Omental fat pad (tissue), 4 donors: Measurements from ENCODE around the gene PAEP. TPM values are rescaled to one million over a fixed set of nuclear protein-coding genes. Genes with fewer than 3 reads are reported as not detected.

Source experiments
- ATAC-seq: fragments of 150-250 bp; one replicate; pipeline ENCODE4 v1.9.1; 2016; ENCODE audit warnings: mild to moderate bottlenecking, moderate library complexity; ENCODE audit not compliant: low FRiP score
- DNase-seq: peaks from one replicate; pipeline ENCODE4 v3.0.0-alpha.2; 2019; ENCODE audit warnings: low spot score
- CTCF ChIP-seq, 3 donors: fragments of 450-650 bp; IDR thresholded peaks; one replicate each; pipeline ENCODE4 v1.5.1; 2016 to 2017; ENCODE audit warnings: antibody characterized with exemption in 3 of 3, mild to moderate bottlenecking in 3 of 3, moderate library complexity in 2 of 3
- total RNA-seq, 4 donors: library from RNA; depleted of rRNA; stranded (reverse); fragments of >200 nt; gene quantifications; one replicate each; pipeline ENCODE4 v1.1.0, GENCODE V29; 2016

Gene PAEP
- total RNA-seq, 4 donors from 2014 or later: not detected

GRCh38 chr9:135605238-135605781 lies 43.8 kb downstream of the PAEP start:
- no peak for TF ChIP-seq CTCF (IDR thresholded peaks at IDR 0.05)
- no peak for DNase-seq
- ATAC-seq: no peak

GRCh38 chr9:135606885-135607259 lies 45.3 kb downstream of the PAEP start:
- no peak for DNase-seq
- TF ChIP-seq CTCF (IDR thresholded peaks at IDR 0.05): no peak
- ATAC-seq: no peak

- TF ChIP-seq CTCF (IDR thresholded peaks at IDR 0.05): no peak
- ATAC-seq (no peak), DNase-seq (no peak)
Observed at GRCh38 chr9:135607401-135608293, 46.1 kb downstream of the PAEP start.

GRCh38 chr9:135608294-135608998 lies 46.9 kb downstream of the PAEP start:
- DNase-seq (no peak), ATAC-seq (no peak)
- TF ChIP-seq CTCF (IDR thresholded peaks at IDR 0.05): no peak

GRCh38 chr9:135608999-135609317 lies 47.4 kb downstream of the PAEP start:
- TF ChIP-seq CTCF (IDR thresholded peaks at IDR 0.05): no peak
- no peak for DNase-seq
- no peak for ATAC-seq

GRCh38 chr9:135609366-135609955 lies 47.9 kb downstream of the PAEP start:
- ATAC-seq (no peak), DNase-seq (no peak)
- no peak for TF ChIP-seq CTCF (IDR thresholded peaks at IDR 0.05)
